Measurements from ENCODE around the gene CYFIP1.

CYFIP1 gene

GRCh38 chr15:22927761-22928160 is 52.4 kb downstream of the CYFIP1 start:
- no peaks in the 10 kb centered on the region for H3K4me1 ChIP-seq (ENCODE audit: control insufficient read depth, low read length)
- no peak overlapping the region for H3K4me3 ChIP-seq (ENCODE audit: low read length)
- TF ChIP-seq, protein P1, sequence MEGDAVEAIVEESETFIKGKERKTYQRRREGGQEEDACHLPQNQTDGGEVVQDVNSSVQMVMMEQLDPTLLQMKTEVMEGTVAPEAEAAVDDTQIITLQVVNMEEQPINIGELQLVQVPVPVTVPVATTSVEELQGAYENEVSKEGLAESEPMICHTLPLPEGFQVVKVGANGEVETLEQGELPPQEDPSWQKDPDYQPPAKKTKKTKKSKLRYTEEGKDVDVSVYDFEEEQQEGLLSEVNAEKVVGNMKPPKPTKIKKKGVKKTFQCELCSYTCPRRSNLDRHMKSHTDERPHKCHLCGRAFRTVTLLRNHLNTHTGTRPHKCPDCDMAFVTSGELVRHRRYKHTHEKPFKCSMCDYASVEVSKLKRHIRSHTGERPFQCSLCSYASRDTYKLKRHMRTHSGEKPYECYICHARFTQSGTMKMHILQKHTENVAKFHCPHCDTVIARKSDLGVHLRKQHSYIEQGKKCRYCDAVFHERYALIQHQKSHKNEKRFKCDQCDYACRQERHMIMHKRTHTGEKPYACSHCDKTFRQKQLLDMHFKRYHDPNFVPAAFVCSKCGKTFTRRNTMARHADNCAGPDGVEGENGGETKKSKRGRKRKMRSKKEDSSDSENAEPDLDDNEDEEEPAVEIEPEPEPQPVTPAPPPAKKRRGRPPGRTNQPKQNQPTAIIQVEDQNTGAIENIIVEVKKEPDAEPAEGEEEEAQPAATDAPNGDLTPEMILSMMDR (IDR thresholded peaks at IDR 0.05; ENCODE audit: low read depth, low read length, poor library complexity, severe bottlenecking) = no peak
- TF ChIP-seq EZH2phosphoT487 (IDR thresholded peaks at IDR 0.05; ENCODE audit: borderline replicate concordance, low read length) = no peak
- H3K36me3 ChIP-seq (ENCODE audit: control insufficient read depth, low read length) = no peaks in the 10 kb centered on the region
- no peaks in the 10 kb centered on the region for H3K9me2 ChIP-seq (replicated peaks; ENCODE audit: control insufficient read depth, low read length)
- H4K20me1 ChIP-seq (ENCODE audit: control insufficient read depth, insufficient read depth, low read depth, low read length) = no peaks in the 10 kb centered on the region
- H3K27ac ChIP-seq (ENCODE audit: low read depth, low read length) = no peak overlapping the region
- no peaks in the 10 kb centered on the region for H3K79me2 ChIP-seq (ENCODE audit: control insufficient read depth, low read length)
- no peaks in the 10 kb centered on the region for H3K27me3 ChIP-seq (ENCODE audit: control insufficient read depth, low read length)
- H3K4me2 ChIP-seq (ENCODE audit: low read length) = no peak overlapping the region
- H3K9me3 ChIP-seq (ENCODE audit: control insufficient read depth, insufficient read depth, low read length) = no peaks in the 10 kb centered on the region
- no peaks in the 10 kb centered on the region for H3F3A ChIP-seq (ENCODE audit: control insufficient read depth, insufficient read depth)

DNA sequence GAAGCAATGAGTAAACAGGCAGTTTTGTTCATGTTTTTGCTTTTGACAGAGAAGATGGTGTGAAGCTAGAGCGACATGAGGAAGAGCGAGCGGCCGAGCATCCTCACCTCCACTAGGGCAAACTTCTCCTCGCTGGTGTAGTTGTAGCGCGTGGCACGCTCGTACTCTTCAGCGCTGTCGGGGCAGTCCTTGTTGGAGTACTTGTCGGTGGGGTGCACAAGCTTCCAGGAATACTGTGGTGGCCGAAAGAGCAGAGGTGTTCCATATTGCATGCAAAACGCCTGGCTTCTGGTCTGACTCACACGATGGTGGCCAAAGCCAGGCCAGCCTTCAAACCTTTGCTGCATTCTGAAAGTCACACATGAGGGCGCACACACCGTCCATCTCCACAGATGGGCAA is 54.3 kb downstream of the CYFIP1 start:
- Histone ChIP-seq H3K4me2 (ENCODE audit: low read length) (no peak overlapping the region), H3F3A (ENCODE audit: control insufficient read depth, insufficient read depth) (no peaks in the 10 kb centered on the region), H3K4me3 (ENCODE audit: low read length) (no peak overlapping the region), H3K27me3 (ENCODE audit: control insufficient read depth, low read length) (no peaks in the 10 kb centered on the region), H4K20me1 (ENCODE audit: control insufficient read depth, insufficient read depth, low read depth, low read length) (no peaks in the 10 kb centered on the region), H3K36me3 (ENCODE audit: control insufficient read depth, low read length) (no peaks in the 10 kb centered on the region), H3K27ac (ENCODE audit: low read depth, low read length) (no peak overlapping the region), H3K79me2 (ENCODE audit: control insufficient read depth, low read length) (no peaks in the 10 kb centered on the region), H3K9me3 (ENCODE audit: control insufficient read depth, insufficient read depth, low read length) (no peaks in the 10 kb centered on the region), H3K4me1 (ENCODE audit: control insufficient read depth, low read length) (no peaks in the 10 kb centered on the region), H3K9me2 (replicated peaks; ENCODE audit: control insufficient read depth, low read length) (no peaks in the 10 kb centered on the region)
- no peak for TF ChIP-seq EZH2phosphoT487 (IDR thresholded peaks at IDR 0.05; ENCODE audit: borderline replicate concordance, low read length)
- TF ChIP-seq, protein P1 (IDR thresholded peaks at IDR 0.05; ENCODE audit: low read depth, low read length, poor library complexity, severe bottlenecking) = no peak

DNA sequence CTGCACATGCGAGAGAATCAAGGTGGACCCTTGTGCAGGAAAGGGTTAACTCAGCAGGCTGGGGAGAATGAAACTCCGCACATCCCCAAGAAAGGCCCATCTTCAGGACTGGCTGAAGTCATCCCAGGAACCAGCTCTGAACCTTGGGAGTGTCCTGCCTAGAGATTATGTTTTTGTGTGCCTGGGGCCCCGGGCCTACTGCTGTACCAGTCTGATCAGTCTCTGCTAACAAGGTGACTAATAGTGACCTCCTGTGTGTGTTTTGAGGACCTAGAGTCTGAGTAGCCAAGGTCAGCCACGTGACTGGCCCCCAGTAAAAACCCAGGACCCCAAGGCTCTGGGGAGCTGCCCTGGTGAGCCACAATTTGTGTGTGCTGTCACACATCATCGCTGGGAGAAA is 58.2 kb downstream of the CYFIP1 start:
- no peaks in the 10 kb centered on the region for H3K79me2 ChIP-seq (ENCODE audit: control insufficient read depth, low read length)
- H3K4me1 ChIP-seq (ENCODE audit: control insufficient read depth, low read length) = no peaks in the 10 kb centered on the region
- H3K36me3 ChIP-seq (ENCODE audit: control insufficient read depth, low read length) = no peaks in the 10 kb centered on the region
- H3K27ac ChIP-seq (ENCODE audit: low read depth, low read length) = no peak overlapping the region
- H3F3A ChIP-seq (ENCODE audit: control insufficient read depth, insufficient read depth) = no peaks in the 10 kb centered on the region
- H3K4me2 ChIP-seq (ENCODE audit: low read length) = no peak overlapping the region
- H3K9me2 ChIP-seq (replicated peaks; ENCODE audit: control insufficient read depth, low read length) = no peaks in the 10 kb centered on the region
- H3K9me3 ChIP-seq (ENCODE audit: control insufficient read depth, insufficient read depth, low read length) = no peaks in the 10 kb centered on the region
- no peak for TF ChIP-seq EZH2phosphoT487 (IDR thresholded peaks at IDR 0.05; ENCODE audit: borderline replicate concordance, low read length)
- TF ChIP-seq, protein P1 (IDR thresholded peaks at IDR 0.05; ENCODE audit: low read depth, low read length, poor library complexity, severe bottlenecking) = no peak
- H3K27me3 ChIP-seq (ENCODE audit: control insufficient read depth, low read length) = no peaks in the 10 kb centered on the region
- no peaks in the 10 kb centered on the region for H4K20me1 ChIP-seq (ENCODE audit: control insufficient read depth, insufficient read depth, low read depth, low read length)
- no peak overlapping the region for H3K4me3 ChIP-seq (ENCODE audit: low read length)

DNA sequence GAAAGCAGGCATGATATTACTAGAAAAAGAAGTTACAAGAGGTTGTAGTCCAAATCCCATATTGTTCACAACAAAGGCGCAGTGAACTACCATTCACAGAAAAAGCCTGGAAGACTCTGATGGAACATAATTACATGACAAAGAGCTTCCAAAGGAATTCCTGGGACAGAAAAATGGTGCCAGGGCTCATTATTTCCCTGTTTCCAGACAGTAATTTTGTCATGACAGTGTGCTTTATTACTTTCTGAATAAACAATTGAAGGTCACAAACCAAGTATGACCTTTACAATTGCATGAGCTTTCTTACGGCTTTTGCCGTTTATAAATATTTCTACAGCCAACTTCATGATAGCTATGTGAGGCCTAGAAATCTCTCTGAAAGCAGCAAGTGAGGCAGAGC is 61.0 kb downstream of the CYFIP1 start:
- no peak overlapping the region for H3K4me3 ChIP-seq (ENCODE audit: low read length)
- no peaks in the 10 kb centered on the region for H3K9me2 ChIP-seq (replicated peaks; ENCODE audit: control insufficient read depth, low read length)
- no peak overlapping the region for H3K27ac ChIP-seq (ENCODE audit: low read depth, low read length)
- TF ChIP-seq EZH2phosphoT487 (IDR thresholded peaks at IDR 0.05; ENCODE audit: borderline replicate concordance, low read length) = no peak
- H3K9me3 ChIP-seq (ENCODE audit: control insufficient read depth, insufficient read depth, low read length) = no peaks in the 10 kb centered on the region
- H3K36me3 ChIP-seq (ENCODE audit: control insufficient read depth, low read length) = no peaks in the 10 kb centered on the region
- no peaks in the 10 kb centered on the region for H3K4me1 ChIP-seq (ENCODE audit: control insufficient read depth, low read length)
- H3K4me2 ChIP-seq (ENCODE audit: low read length) = no peak overlapping the region
- no peaks in the 10 kb centered on the region for H3F3A ChIP-seq (ENCODE audit: control insufficient read depth, insufficient read depth)
- H3K27me3 ChIP-seq (ENCODE audit: control insufficient read depth, low read length) = no peaks in the 10 kb centered on the region
- H4K20me1 ChIP-seq (ENCODE audit: control insufficient read depth, insufficient read depth, low read depth, low read length) = no peaks in the 10 kb centered on the region
- H3K79me2 ChIP-seq (ENCODE audit: control insufficient read depth, low read length) = no peaks in the 10 kb centered on the region

All from DOHH2 (cell line).